Prostate gland (tissue), 2 donors: ENCODE measurements around the gene NOL6. TPM values are rescaled to one million over a fixed set of nuclear protein-coding genes. Genes with fewer than 3 reads are reported as not detected.
A peak's percentile ranks its signal among the peaks of the same experiment; 100 is the strongest.

Experiments
- DNase-seq: peaks from one replicate; pipeline ENCODE4 v3.0.0-alpha.2; 2019; ENCODE audit warnings: low spot score
- H3K27ac ChIP-seq, 2 donors: fragments of 200-600 bp; sonication (generic); 2 replicates each; pipeline ENCODE4 v1.5.1; 2017 to 2019
- H3K27me3 ChIP-seq: fragments of 200-600 bp; sonication (generic); replicated peaks from 2 replicates; pipeline ENCODE4 v1.5.1; 2019; ENCODE audit not compliant: insufficient read depth
- H3K36me3 ChIP-seq, 2 donors: fragments of 200-600 bp; sonication (generic); 1 replicate in 1 of 2; 2 replicates in 1 of 2; pipeline versions ENCODE4 v1.5.1 to v1.8.1; 2017 to 2019
- H3K4me1 ChIP-seq: fragments of 200-600 bp; sonication (generic); replicated peaks from 2 replicates; pipeline ENCODE4 v1.5.1; 2019
- H3K4me3 ChIP-seq, 2 donors: fragments of 200-600 bp; sonication (generic); 2 replicates each; pipeline ENCODE4 v1.5.1; 2017 to 2019
- H3K9me3 ChIP-seq: fragments of 200-600 bp; sonication (generic); 2 replicates; pipeline ENCODE4 v1.5.1; 2017
- CTCF ChIP-seq, 4 experiments: fragments of 200-600 bp in 2 of 4; fragments of 450-650 bp in 2 of 4; sonication (generic) in 2 of 4; IDR thresholded peaks; 1 replicate in 3 of 4; 2 replicates in 1 of 4; pipeline ENCODE4 v1.5.1; 2016 to 2019; ENCODE audit warnings: antibody characterized with exemption in 4 of 4, mild to moderate bottlenecking in 2 of 4, moderate library complexity in 2 of 4
- POLR2A ChIP-seq: fragments of 450-650 bp; IDR thresholded peaks from one replicate; pipeline ENCODE4 v1.6.1; 2016; ENCODE audit warnings: antibody characterized with exemption, mild to moderate bottlenecking
- POLR2AphosphoS5 ChIP-seq: sonication (generic); formaldehyde crosslinking; IDR thresholded peaks from one replicate; pipeline ENCODE4 v1.6.1; 2017; ENCODE audit warnings: antibody characterized with exemption
- WGBS: methylation state at CpG from one replicate; pipeline ENCODE4 v1.1.5; 2018; 5-methylcytosine and 5-hydroxymethylcytosine counted together
- intact Hi-C: fragments of 100-400 bp; cut with DNase I; formaldehyde crosslinking; loops from one replicate; pipeline ENCODE4 v1.14.2; 2022
- total RNA-seq, 2 donors: library from RNA; depleted of rRNA; stranded (reverse); fragments of >200 nt; gene quantifications; one replicate each; pipeline ENCODE4 v1.1.0, GENCODE V29; 2016

The NOL6 gene
- total RNA-seq, 2 donors from 2014 or later = 28.6 to 30.9 TPM

GRCh38 chr9:33480976-33481375 is 7.3 kb upstream of the NOL6 start:
- Histone ChIP-seq H3K27me3 (no peaks in the 10 kb centered on the region), H3K36me3 (no peaks in the 10 kb centered on the region), H3K4me3 (no peak overlapping the region), H3K4me1 (no peaks in the 10 kb centered on the region), H3K27ac (no peak overlapping the region), H3K9me3 (no peaks in the 10 kb centered on the region)
- no peak for DNase-seq
- intact Hi-C loops = no loop called here
- 92% methylated on average over 6 of the region's 6 CpGs for WGBS
- no peak for TF ChIP-seq CTCF (IDR thresholded peaks at IDR 0.05)
- TF ChIP-seq POLR2AphosphoS5 = no peak
- no peak for TF ChIP-seq POLR2A

- no peak for DNase-seq
- H3K27me3 ChIP-seq = no peaks in the 10 kb centered on the region
- H3K36me3 ChIP-seq = no peaks in the 10 kb centered on the region
- intact Hi-C loops = no loop called here
- no peak overlapping the region for H3K27ac ChIP-seq
- no peaks in the 10 kb centered on the region for H3K9me3 ChIP-seq
- no peak overlapping the region for H3K4me3 ChIP-seq
- TF ChIP-seq POLR2AphosphoS5 (no peak), POLR2A (no peak), CTCF (IDR thresholded peaks at IDR 0.05) (no peak)
- WGBS = 74% methylated on average over 2 of the region's 2 CpGs
- no peaks in the 10 kb centered on the region for H3K4me1 ChIP-seq
Measured at GRCh38 chr9:33480106-33480505, 6.4 kb upstream of the NOL6 start.

GRCh38 chr9:33476503-33476902 is 2.8 kb upstream of the NOL6 start:
- TF ChIP-seq CTCF (IDR thresholded peaks at IDR 0.05) (no peak), POLR2AphosphoS5 (no peak), POLR2A (no peak)
- H3K27me3 ChIP-seq = no peaks in the 10 kb centered on the region
- intact Hi-C loops = no loop called here
- WGBS = 95% methylated on average over 10 of the region's 10 CpGs
- no peaks in the 10 kb centered on the region for H3K36me3 ChIP-seq
- H3K4me1 ChIP-seq = peaks cover 8% of the 10 kb centered on the region
- no peak overlapping the region for H3K27ac ChIP-seq
- no peaks in the 10 kb centered on the region for H3K9me3 ChIP-seq
- DNase-seq = no peak
- no peak overlapping the region for H3K4me3 ChIP-seq

- TF ChIP-seq POLR2AphosphoS5 = no peak
- Histone ChIP-seq H3K27me3 (no peaks in the 10 kb centered on the region), H3K36me3 (peaks cover 0 to 4% of the 10 kb centered on the region in 2 donors), H3K9me3 (no peaks in the 10 kb centered on the region), H3K4me1 (peaks cover 8% of the 10 kb centered on the region), H3K27ac (no peak overlapping the region), H3K4me3 (no peak overlapping the region)
- 85% methylated on average over 1 of the region's 1 CpG for WGBS
- intact Hi-C loops = no loop called here
- DNase-seq = no peak
Measured at GRCh38 chr9:33475357-33475756, 1.6 kb upstream of the NOL6 start.

- H3K27me3 ChIP-seq = no peaks in the 10 kb centered on the region
- peaks cover 8% of the 10 kb centered on the region for H3K4me1 ChIP-seq
- TF ChIP-seq CTCF (IDR thresholded peaks at IDR 0.05) (no peak), POLR2A (no peak), POLR2AphosphoS5 (no peak)
- intact Hi-C loops = no loop called here
- H3K9me3 ChIP-seq = no peaks in the 10 kb centered on the region
- DNase-seq = no peak
- WGBS = 11% methylated on average over 18 of the region's 18 CpGs
- H3K36me3 ChIP-seq = peaks cover 16 to 23% of the 10 kb centered on the region in 2 donors
- H3K27ac ChIP-seq = peak overlapping the region in 1 of 2 donors; percentile 11
- peak overlapping the region; percentile 63 to 75 for H3K4me3 ChIP-seq
Measured at GRCh38 chr9:33472881-33473615, 676 bp downstream of the NOL6 start.
